Measurements from ENCODE around the gene MAB21L4.

- TF ChIP-seq ZNF777 (tag by site-specific recombination; IDR thresholded peaks at IDR 0.05; ENCODE audit: borderline replicate concordance): no peak
- no peak for TF ChIP-seq CTCF (tag by site-specific recombination; IDR thresholded peaks at IDR 0.05)
- TF ChIP-seq ZNF580 (tag by site-specific recombination; IDR thresholded peaks at IDR 0.05): no peak
- no peak for TF ChIP-seq ZEB2 (tag by site-specific recombination; IDR thresholded peaks at IDR 0.05)
- TF ChIP-seq ATF2 (tag by site-specific recombination; IDR thresholded peaks at IDR 0.05; ENCODE audit: low read depth): no peak
- TF ChIP-seq ZNF112 (tag by site-specific recombination; IDR thresholded peaks at IDR 0.05): no peak
- TF ChIP-seq HOXA7 (CRISPR knock-in tag; IDR thresholded peaks at IDR 0.05; ENCODE audit: borderline replicate concordance): no peak
- no peak for TF ChIP-seq ZNF114 (tag by site-specific recombination; IDR thresholded peaks at IDR 0.05)
- TF ChIP-seq ZBTB21 (tag by site-specific recombination; IDR thresholded peaks at IDR 0.05): no peak
These were observed 17.2 kb upstream of the MAB21L4 start for GRCh38 chr2:240912878-240913809.
